ELR (cell line): ENCODE measurements around the gene MSMP.

Experiments used
- DNase-seq: peaks from one replicate; pipeline ENCODE4 v3.0.0-alpha.2; 2015; ENCODE audit warnings: low read depth

MSMP gene

GRCh38 chr9:35754264-35754663, at the start of gene MSMP:
MSMP (minus strand) TSS chr9:35754276; CDS start chr9:35754129, 147 bp downstream.
- no peak for DNase-seq

GRCh38 chr9:35801328-35802128, 47.5 kb upstream of the MSMP start:
- DNase-seq: no peak

GRCh38 chr9:35800530-35800929, 46.5 kb upstream of the MSMP start:
- DNase-seq: no peak

GRCh38 chr9:35798658-35799374, 44.7 kb upstream of the MSMP start:
- peak; percentile 94 for DNase-seq

GRCh38 chr9:35797311-35798109, 43.4 kb upstream of the MSMP start:
- peak; percentile 28 for DNase-seq

- peak; percentile 66 for DNase-seq
These were observed 41.6 kb upstream of the MSMP start for GRCh38 chr9:35795695-35796094.

GRCh38 chr9:35793461-35793860, 39.4 kb upstream of the MSMP start:
- DNase-seq: no peak

- no peak for DNase-seq
These were observed 38.8 kb upstream of the MSMP start for GRCh38 chr9:35792826-35793225.

GRCh38 chr9:35792024-35792813, 38.1 kb upstream of the MSMP start:
- DNase-seq: no peak

GRCh38 chr9:35791297-35791921, 37.3 kb upstream of the MSMP start, which contains the start of gene NPR2:
NPR2 (plus strand) TSS chr9:35791591; CDS start chr9:35792409, 818 bp downstream.
- DNase-seq: peak; percentile 61

- DNase-seq: peak; percentile 91
These were observed 36.6 kb upstream of the MSMP start for GRCh38 chr9:35790385-35791296.

- no peak for DNase-seq
These were observed 35.9 kb upstream of the MSMP start for GRCh38 chr9:35790025-35790384.

- DNase-seq: no peak
These were observed 35.5 kb upstream of the MSMP start for GRCh38 chr9:35789541-35789940.

- no peak for DNase-seq
These were observed 29.3 kb upstream of the MSMP start for GRCh38 chr9:35783418-35783817.

- no peak for DNase-seq
These were observed 27.0 kb upstream of the MSMP start for GRCh38 chr9:35781066-35781465.

GRCh38 chr9:35778496-35778895, 24.4 kb upstream of the MSMP start:
- no peak for DNase-seq

GRCh38 chr9:35776018-35776417, 21.9 kb upstream of the MSMP start:
- no peak for DNase-seq

- no peak for DNase-seq
These were observed 21.0 kb upstream of the MSMP start for GRCh38 chr9:35774907-35775635.

- DNase-seq: peak; percentile 59
These were observed 17.9 kb upstream of the MSMP start for GRCh38 chr9:35771943-35772342.
